Measurements from ENCODE around the gene RPS10.
"Not testable (repeated sequence)": the region's sequence is repeated elsewhere in the genome, so short reads cannot be mapped to it uniquely, and the experiment has no call there.

The RPS10 gene

GRCh38 chr6:34436803-34437643 lies 11.2 kb upstream of the RPS10 start:
- DNase-seq (ENCODE audit: insufficient read length, low spot score) = no peak
- FAIRE-seq = no peak
- no peak for TF ChIP-seq POLR2A (IDR thresholded peaks at IDR 0.05; ENCODE audit: low read depth, low read length)

GRCh38 chr6:34435916-34436315 lies 10.0 kb upstream of the RPS10 start:
- TF ChIP-seq POLR2A (IDR thresholded peaks at IDR 0.05; ENCODE audit: low read depth, low read length) = no peak
- DNase-seq (ENCODE audit: insufficient read length, low spot score) = no peak
- FAIRE-seq = no peak

GRCh38 chr6:34425132-34425497 lies 754 bp downstream of the RPS10 start:
- FAIRE-seq (no peak), DNase-seq (ENCODE audit: insufficient read length, low spot score) (no peak)
- TF ChIP-seq POLR2A (IDR thresholded peaks at IDR 0.05; ENCODE audit: low read depth, low read length) = no peak

- TF ChIP-seq POLR2A (IDR thresholded peaks at IDR 0.05; ENCODE audit: low read depth, low read length) = no peak
- no peak for DNase-seq (ENCODE audit: insufficient read length, low spot score)
- no peak for FAIRE-seq
Measured at GRCh38 chr6:34424200-34425131, 1.4 kb downstream of the RPS10 start.

- TF ChIP-seq POLR2A (IDR thresholded peaks at IDR 0.05; ENCODE audit: low read depth, low read length) = no peak
- FAIRE-seq (no peak), DNase-seq (ENCODE audit: insufficient read length, low spot score) (no peak)
Measured at GRCh38 chr6:34423254-34423653, 2.6 kb downstream of the RPS10 start.

- no peak for DNase-seq (ENCODE audit: insufficient read length, low spot score)
- FAIRE-seq = no peak
- TF ChIP-seq POLR2A (IDR thresholded peaks at IDR 0.05; ENCODE audit: low read depth, low read length) = no peak
Measured at GRCh38 chr6:34418367-34418766, 7.5 kb downstream of the RPS10 start.

- no peak for TF ChIP-seq POLR2A (IDR thresholded peaks at IDR 0.05; ENCODE audit: low read depth, low read length)
- no peak for FAIRE-seq
- no peak for DNase-seq (ENCODE audit: insufficient read length, low spot score)
Measured at GRCh38 chr6:34416877-34417371, 8.9 kb downstream of the RPS10 start.

GRCh38 chr6:34414999-34415858 lies 10.6 kb downstream of the RPS10 start:
- no peak for TF ChIP-seq POLR2A (IDR thresholded peaks at IDR 0.05; ENCODE audit: low read depth, low read length)
- DNase-seq (ENCODE audit: insufficient read length, low spot score) (no peak), FAIRE-seq (no peak)

- FAIRE-seq (no peak), DNase-seq (ENCODE audit: insufficient read length, low spot score) (no peak)
- TF ChIP-seq POLR2A (IDR thresholded peaks at IDR 0.05; ENCODE audit: low read depth, low read length) = no peak
Measured at GRCh38 chr6:34412643-34413214, 13.1 kb downstream of the RPS10 start.

GRCh38 chr6:34412016-34412415 lies 13.9 kb downstream of the RPS10 start:
- FAIRE-seq (no peak), DNase-seq (ENCODE audit: insufficient read length, low spot score) (no peak)
- TF ChIP-seq POLR2A (IDR thresholded peaks at IDR 0.05; ENCODE audit: low read depth, low read length) = no peak

GRCh38 chr6:34407915-34408314 lies 18.0 kb downstream of the RPS10 start:
- not testable (repeated sequence) for DNase-seq (ENCODE audit: insufficient read length, low spot score); FAIRE-seq

- TF ChIP-seq POLR2A (IDR thresholded peaks at IDR 0.05; ENCODE audit: low read depth, low read length) = no peak
- FAIRE-seq (no peak), DNase-seq (ENCODE audit: insufficient read length, low spot score) (no peak)
Measured at GRCh38 chr6:34396518-34396917, 29.4 kb downstream of the RPS10 start.

- FAIRE-seq = no peak
- DNase-seq (ENCODE audit: insufficient read length, low spot score) = no peak
- TF ChIP-seq POLR2A (IDR thresholded peaks at IDR 0.05; ENCODE audit: low read depth, low read length) = no peak
Measured at GRCh38 chr6:34393966-34394305, 31.9 kb downstream of the RPS10 start.

Measured in H54 (cell line).